Measurements from ENCODE around the gene CKAP5.

- no peak for TF ChIP-seq HDGF (IDR thresholded peaks at IDR 0.05; ENCODE audit: borderline replicate concordance)
- no peak for TF ChIP-seq BHLHE40 (IDR thresholded peaks at IDR 0.05; ENCODE audit: borderline replicate concordance)
- no peak for TF ChIP-seq SP1 (IDR thresholded peaks at IDR 0.05)
- TF ChIP-seq PKNOX1 (IDR thresholded peaks at IDR 0.05): no peak
- no peak for TF ChIP-seq SUZ12 (IDR thresholded peaks at IDR 0.05)
- TF ChIP-seq NFRKB (IDR thresholded peaks at IDR 0.05): no peak
- TF ChIP-seq TARDBP (IDR thresholded peaks at IDR 0.05): no peak
- no peak for TF ChIP-seq CTBP1 (IDR thresholded peaks at IDR 0.05; ENCODE audit: borderline replicate concordance)
- TF ChIP-seq ZNF384 (IDR thresholded peaks at IDR 0.05): no peak
- no peak for TF ChIP-seq ELF4 (IDR thresholded peaks at IDR 0.05)
- no peak for TF ChIP-seq L3MBTL2 (conservative IDR thresholded peaks at IDR 0.05)
- TF ChIP-seq FOXK2 (IDR thresholded peaks at IDR 0.05): no peak
- TF ChIP-seq FOXM1 (IDR thresholded peaks at IDR 0.05; ENCODE audit: borderline replicate concordance): no peak
- no peak for TF ChIP-seq FOXA1 (IDR thresholded peaks at IDR 0.05)
Observed at GRCh38 chr11:46845440-46845739, 690 bp downstream of the CKAP5 start.
